ENCODE data around the gene TRIP11.

Gene TRIP11

GRCh38 chr14:91925727-91926121, 114.1 kb downstream of the TRIP11 start:
- no peaks in the 10 kb centered on the region for H3K27me3 ChIP-seq (ENCODE audit: insufficient read depth, insufficient read length)
- peaks cover 5% of the 10 kb centered on the region for H3K4me1 ChIP-seq (ENCODE audit: insufficient read depth, insufficient read length)
- no peak for TF ChIP-seq ZNF274 (IDR thresholded peaks at IDR 0.05; ENCODE audit: low read depth, low read length)
- TF ChIP-seq SUZ12 (IDR thresholded peaks at IDR 0.05; ENCODE audit: extremely low read depth, insufficient read depth, insufficient read length): no peak
- TF ChIP-seq YY1 (IDR thresholded peaks at IDR 0.05; ENCODE audit: insufficient read depth, insufficient read length): no peak
- H3K4me3 ChIP-seq (ENCODE audit: insufficient read length, low read depth): no peak overlapping the region
- H3K36me3 ChIP-seq (ENCODE audit: insufficient read depth, insufficient read length, low read length): no peaks in the 10 kb centered on the region
- no peaks in the 10 kb centered on the region for H3K9me3 ChIP-seq (ENCODE audit: insufficient read depth, low read length)
- H3K9ac ChIP-seq (ENCODE audit: insufficient read length, low read depth): no peak overlapping the region
- no peak for DNase-seq (ENCODE audit: low read depth, low spot score)

GRCh38 chr14:91925001-91925726, 114.7 kb downstream of the TRIP11 start:
- Histone ChIP-seq H3K4me3 (ENCODE audit: insufficient read length, low read depth) (no peak overlapping the region), H3K4me1 (ENCODE audit: insufficient read depth, insufficient read length) (peaks cover 4% of the 10 kb centered on the region), H3K27me3 (ENCODE audit: insufficient read depth, insufficient read length) (no peaks in the 10 kb centered on the region), H3K9ac (ENCODE audit: insufficient read length, low read depth) (no peak overlapping the region), H3K36me3 (ENCODE audit: insufficient read depth, insufficient read length, low read length) (no peaks in the 10 kb centered on the region), H3K9me3 (ENCODE audit: insufficient read depth, low read length) (no peaks in the 10 kb centered on the region)
- DNase-seq (ENCODE audit: low read depth, low spot score): no peak
- TF ChIP-seq YY1 (IDR thresholded peaks at IDR 0.05; ENCODE audit: insufficient read depth, insufficient read length): no peak
- TF ChIP-seq SUZ12 (IDR thresholded peaks at IDR 0.05; ENCODE audit: extremely low read depth, insufficient read depth, insufficient read length): no peak
- TF ChIP-seq ZNF274 (IDR thresholded peaks at IDR 0.05; ENCODE audit: low read depth, low read length): no peak

- H3K36me3 ChIP-seq (ENCODE audit: insufficient read depth, insufficient read length, low read length): no peaks in the 10 kb centered on the region
- no peak for DNase-seq (ENCODE audit: low read depth, low spot score)
Observed at GRCh38 chr14:91920526-91920925, 119.3 kb downstream of the TRIP11 start.

GRCh38 chr14:91919814-91920213, 120.0 kb downstream of the TRIP11 start:
- Histone ChIP-seq H3K4me3 (ENCODE audit: insufficient read length, low read depth) (no peak overlapping the region), H3K36me3 (ENCODE audit: insufficient read depth, insufficient read length, low read length) (no peaks in the 10 kb centered on the region), H3K4me1 (ENCODE audit: insufficient read depth, insufficient read length) (no peaks in the 10 kb centered on the region), H3K9me3 (ENCODE audit: insufficient read depth, low read length) (no peaks in the 10 kb centered on the region), H3K9ac (ENCODE audit: insufficient read length, low read depth) (no peak overlapping the region), H3K27me3 (ENCODE audit: insufficient read depth, insufficient read length) (no peaks in the 10 kb centered on the region)
- TF ChIP-seq YY1 (IDR thresholded peaks at IDR 0.05; ENCODE audit: insufficient read depth, insufficient read length) (no peak), ZNF274 (IDR thresholded peaks at IDR 0.05; ENCODE audit: low read depth, low read length) (no peak), SUZ12 (IDR thresholded peaks at IDR 0.05; ENCODE audit: extremely low read depth, insufficient read depth, insufficient read length) (no peak)
- DNase-seq (ENCODE audit: low read depth, low spot score): no peak

More at GRCh38 chr14:91920526-91920925, 119.3 kb downstream of the TRIP11 start:
- Histone ChIP-seq H3K9ac (ENCODE audit: insufficient read length, low read depth) (no peak overlapping the region), H3K4me3 (ENCODE audit: insufficient read length, low read depth) (no peak overlapping the region), H3K27me3 (ENCODE audit: insufficient read depth, insufficient read length) (no peaks in the 10 kb centered on the region), H3K4me1 (ENCODE audit: insufficient read depth, insufficient read length) (peaks cover 3% of the 10 kb centered on the region), H3K9me3 (ENCODE audit: insufficient read depth, low read length) (no peaks in the 10 kb centered on the region)
- TF ChIP-seq YY1 (IDR thresholded peaks at IDR 0.05; ENCODE audit: insufficient read depth, insufficient read length): no peak
- no peak for TF ChIP-seq SUZ12 (IDR thresholded peaks at IDR 0.05; ENCODE audit: extremely low read depth, insufficient read depth, insufficient read length)
- TF ChIP-seq ZNF274 (IDR thresholded peaks at IDR 0.05; ENCODE audit: low read depth, low read length): no peak

GRCh38 chr14:91918186-91918883, 121.5 kb downstream of the TRIP11 start:
- Histone ChIP-seq H3K36me3 (ENCODE audit: insufficient read depth, insufficient read length, low read length) (no peaks in the 10 kb centered on the region), H3K4me3 (ENCODE audit: insufficient read length, low read depth) (no peak overlapping the region), H3K4me1 (ENCODE audit: insufficient read depth, insufficient read length) (no peaks in the 10 kb centered on the region), H3K9me3 (ENCODE audit: insufficient read depth, low read length) (no peaks in the 10 kb centered on the region), H3K9ac (ENCODE audit: insufficient read length, low read depth) (no peak overlapping the region), H3K27me3 (ENCODE audit: insufficient read depth, insufficient read length) (no peaks in the 10 kb centered on the region)
- TF ChIP-seq ZNF274 (IDR thresholded peaks at IDR 0.05; ENCODE audit: low read depth, low read length): no peak
- TF ChIP-seq SUZ12 (IDR thresholded peaks at IDR 0.05; ENCODE audit: extremely low read depth, insufficient read depth, insufficient read length): no peak
- TF ChIP-seq YY1 (IDR thresholded peaks at IDR 0.05; ENCODE audit: insufficient read depth, insufficient read length): no peak
- no peak for DNase-seq (ENCODE audit: low read depth, low spot score)
